H1 (cell line): Measurements from ENCODE around the gene ZBTB24. TPM values are rescaled to one million over a fixed set of nuclear protein-coding genes. Genes with fewer than 3 reads are reported as not detected.
A peak's percentile ranks its signal among the peaks of the same experiment; 100 is the strongest.

Source experiments
- ATF2 ChIP-seq: IDR thresholded peaks from 2 replicates; pipeline ENCODE4 v1.6.1; 2012; ENCODE audit warnings: low read length, inconsistent platforms
- ATF3 ChIP-seq: IDR thresholded peaks from 2 replicates; pipeline ENCODE4 v1.6.1; 2011; ENCODE audit warnings: low read depth, mild to moderate bottlenecking, low read length; ENCODE audit not compliant: insufficient read depth
- CBX5 ChIP-seq: fragments of 300-800, 300-1000 bp; sonication (generic); IDR thresholded peaks from 2 replicates; pipeline ENCODE4 v1.7.1; 2016; ENCODE audit warnings: antibody characterized with exemption, low read length, low read depth
- CTBP2 ChIP-seq: IDR thresholded peaks from 2 replicates; pipeline ENCODE4 v1.7.0; 2011; ENCODE audit warnings: borderline replicate concordance, mild to moderate bottlenecking, moderate library complexity, mixed read lengths, low read length; ENCODE audit not compliant: insufficient read depth, insufficient read length
- FOSL1 ChIP-seq: IDR thresholded peaks from 2 replicates; pipeline ENCODE4 v1.6.1; 2011; ENCODE audit warnings: mild to moderate bottlenecking, low read depth, low read length, moderate library complexity; ENCODE audit not compliant: insufficient read depth
- KDM4A ChIP-seq: IDR thresholded peaks from one replicate; pipeline ENCODE4 v1.7.1; 2012; ENCODE audit warnings: low read depth, mild to moderate bottlenecking, moderate library complexity, low read length, inconsistent platforms; ENCODE audit not compliant: severe bottlenecking
- MAFK ChIP-seq: IDR thresholded peaks from 2 replicates; pipeline ENCODE4 v1.6.1; 2012; ENCODE audit warnings: low read depth, mild to moderate bottlenecking, improper control_type of control experiment, low read length
- MAX ChIP-seq: IDR thresholded peaks from 2 replicates; pipeline ENCODE4 v1.6.1; 2012; ENCODE audit warnings: inconsistent platforms
- RBBP5 ChIP-seq: IDR thresholded peaks from 2 replicates; pipeline ENCODE4 v1.7.1; 2012; ENCODE audit warnings: low read depth, mild to moderate bottlenecking, inconsistent platforms, low read length, moderate library complexity, borderline replicate concordance
- RXRA ChIP-seq: IDR thresholded peaks from 2 replicates; pipeline ENCODE4 v1.6.1; 2011; ENCODE audit warnings: low read depth, mild to moderate bottlenecking, low read length, moderate library complexity; ENCODE audit not compliant: insufficient read depth
- SIN3A ChIP-seq, 2 experiments: IDR thresholded peaks in 1 of 2; conservative IDR thresholded peaks in 1 of 2; 2 replicates each; pipeline ENCODE4 v1.6.1; 2011 to 2012; ENCODE audit warnings: low read length in 2 of 2, improper control_type of control experiment in 1 of 2, low read depth in 1 of 2, mild to moderate bottlenecking in 1 of 2
- SP2 ChIP-seq: IDR thresholded peaks from 2 replicates; pipeline ENCODE4 v1.6.1; 2012; ENCODE audit warnings: mild to moderate bottlenecking, low read length, inconsistent platforms
- TAF7 ChIP-seq: optimal IDR thresholded peaks from 2 replicates; pipeline ENCODE3; 2011; ENCODE audit warnings: low read depth, mild to moderate bottlenecking, inconsistent platforms, low read length, moderate library complexity, borderline replicate concordance
- polyA plus RNA-seq, 7 experiments: library from polyadenylated mRNA; depleted of rRNA in 3 of 7; stranded (reverse) in 5 of 7; unstranded in 2 of 7; fragments of >200 nt in 5 of 7; fragments of 200-250 nt in 2 of 7; gene quantifications; 1 replicate in 5 of 7; 2 replicates in 1 of 7; 4 replicates in 1 of 7; pipeline versions ENCODE4 v1.2.1 to v1.2.3, GENCODE V29; 2011 to 2013; ENCODE audit warnings: missing spikeins in 2 of 7, mixed read lengths in 2 of 7
- total RNA-seq: library from RNA; stranded (reverse); fragmentation: NEBNext Ultra II Directional; extraction: Animal tissue kit (Norgen Biotek cat#: 25700); gene quantifications from 2 replicates; pipeline ENCODE4 v1.2.1, GENCODE V29; 2021

Gene ZBTB24
- total and polyA plus RNA-seq, 2 of the 8 experiments (the other 6 are each of a cell fraction or from before 2014, with no cell fraction given) = 7.5 to 21.0 TPM

GRCh38 chr6:109454496-109455436 lies 28.3 kb downstream of the ZBTB24 start (continued):
- peak; percentile 57 for TF ChIP-seq KDM4A
- TF ChIP-seq SP2 = no peak
- TF ChIP-seq CTBP2 = peak; percentile 51
- TF ChIP-seq FOSL1 = no peak
- no peak for TF ChIP-seq RBBP5
- peak in 1 of 2 experiments; percentile 14; a peak in 1 of 4 replicates for TF ChIP-seq SIN3A (conservative IDR thresholded peaks at IDR 0.05 in 1 of 2, IDR thresholded peaks at IDR 0.05 in 1 of 2; ENCODE audit: low read depth in 1 of 2, low read length in 2 of 2)
- no peak; the same call in 1 of the 2 replicates for TF ChIP-seq MAX
- TF ChIP-seq ATF3 = no peak
- no peak for TF ChIP-seq RXRA
- TF ChIP-seq MAFK = no peak
- TF ChIP-seq CBX5 = no peak
- no peak for TF ChIP-seq TAF7
- no peak for TF ChIP-seq ATF2
- TF ChIP-seq, all 59 proteins: peak for 6
